Measurements from ENCODE around the gene SLC29A2.

SLC29A2 gene, protein sequence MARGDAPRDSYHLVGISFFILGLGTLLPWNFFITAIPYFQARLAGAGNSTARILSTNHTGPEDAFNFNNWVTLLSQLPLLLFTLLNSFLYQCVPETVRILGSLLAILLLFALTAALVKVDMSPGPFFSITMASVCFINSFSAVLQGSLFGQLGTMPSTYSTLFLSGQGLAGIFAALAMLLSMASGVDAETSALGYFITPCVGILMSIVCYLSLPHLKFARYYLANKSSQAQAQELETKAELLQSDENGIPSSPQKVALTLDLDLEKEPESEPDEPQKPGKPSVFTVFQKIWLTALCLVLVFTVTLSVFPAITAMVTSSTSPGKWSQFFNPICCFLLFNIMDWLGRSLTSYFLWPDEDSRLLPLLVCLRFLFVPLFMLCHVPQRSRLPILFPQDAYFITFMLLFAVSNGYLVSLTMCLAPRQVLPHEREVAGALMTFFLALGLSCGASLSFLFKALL

DNA sequence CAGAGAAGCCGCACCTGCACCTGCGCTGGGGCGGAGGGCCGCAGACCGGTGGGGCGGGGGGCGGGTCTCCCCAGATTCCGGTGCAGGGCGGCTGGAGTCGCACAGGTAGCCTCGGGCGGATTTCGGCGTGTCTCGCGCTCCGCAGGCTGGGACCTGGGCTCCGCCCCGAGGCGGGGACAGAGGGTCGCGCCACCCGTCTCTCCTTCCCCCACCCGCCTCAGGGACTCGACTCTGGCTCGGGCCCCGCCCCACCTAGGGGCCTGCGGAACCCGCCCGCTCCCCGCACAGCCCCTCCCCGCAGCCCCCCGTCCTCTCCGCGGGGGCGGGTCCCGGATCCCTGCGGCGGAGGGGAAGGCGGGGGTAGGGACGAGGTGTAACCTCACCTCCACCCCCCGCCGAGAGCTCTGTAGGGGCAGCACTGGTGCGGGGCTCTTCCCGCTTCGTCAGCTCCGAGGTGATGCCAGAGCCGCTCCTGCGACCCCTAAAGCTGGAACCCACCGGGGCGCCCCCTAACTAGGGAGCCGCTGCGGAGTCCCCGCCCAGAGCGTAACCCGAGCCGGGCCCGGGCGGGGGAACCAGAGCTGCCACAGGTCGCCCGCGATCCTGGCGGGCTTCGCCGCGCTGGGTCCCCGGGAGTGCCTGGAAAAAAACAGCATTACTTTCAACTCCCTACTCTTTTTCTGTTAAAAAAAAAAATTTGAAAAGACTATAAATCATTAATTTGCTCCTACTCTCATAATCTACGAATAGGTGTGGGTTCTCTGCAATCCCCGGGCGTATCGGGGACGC, at the start of gene SLC29A2:
SLC29A2 (minus strand) TSS at position 134 of the 789 bp plus-strand sequence. CDS start 169 bp downstream, outside the sequence.
- DNase-seq (ENCODE audit: low read depth) = no peak

DNA sequence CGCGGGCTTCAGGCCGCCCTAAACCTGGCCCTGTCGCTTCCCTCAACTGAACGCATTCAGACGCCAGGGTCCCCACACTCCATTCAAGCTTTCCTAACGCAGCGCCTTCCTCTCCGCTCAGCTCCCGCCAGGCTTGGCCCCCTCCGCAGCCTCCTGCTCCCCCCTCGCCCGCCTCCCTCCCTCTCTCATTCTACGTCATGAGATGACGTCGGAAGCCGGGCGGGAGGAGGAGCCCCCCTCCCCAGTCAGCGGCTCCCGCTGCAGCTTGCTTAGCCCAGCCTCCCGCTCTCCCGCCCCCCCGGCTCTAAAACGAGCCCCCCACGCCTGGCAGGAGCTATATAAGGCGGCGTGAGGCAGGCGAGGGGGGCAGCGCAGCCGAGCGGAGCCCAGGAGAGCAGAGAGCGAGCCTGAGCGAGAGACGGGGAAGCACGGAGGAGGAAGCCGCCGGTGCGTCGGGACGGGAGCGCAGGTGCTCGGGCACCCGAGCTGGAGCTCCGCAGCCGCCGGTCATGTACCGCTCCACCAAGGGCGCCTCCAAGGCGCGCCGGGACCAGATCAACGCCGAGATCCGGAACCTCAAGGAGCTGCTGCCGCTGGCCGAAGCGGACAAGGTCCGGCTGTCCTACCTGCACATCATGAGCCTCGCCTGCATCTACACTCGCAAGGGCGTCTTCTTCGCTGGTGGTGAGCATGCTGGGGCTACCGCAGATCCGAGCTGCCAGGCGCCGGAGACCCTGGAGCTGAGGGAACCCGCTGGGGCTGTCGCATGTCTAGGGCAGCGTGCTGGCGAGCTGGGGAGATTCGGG, 49.3 kb upstream of the SLC29A2 start, which contains the start of gene NPAS4:
NPAS4 (plus strand) TSS at position 365 of the 806 bp plus-strand sequence; CDS start at position 510, 145 bp downstream.
- no peak for DNase-seq (ENCODE audit: low read depth)

DNA sequence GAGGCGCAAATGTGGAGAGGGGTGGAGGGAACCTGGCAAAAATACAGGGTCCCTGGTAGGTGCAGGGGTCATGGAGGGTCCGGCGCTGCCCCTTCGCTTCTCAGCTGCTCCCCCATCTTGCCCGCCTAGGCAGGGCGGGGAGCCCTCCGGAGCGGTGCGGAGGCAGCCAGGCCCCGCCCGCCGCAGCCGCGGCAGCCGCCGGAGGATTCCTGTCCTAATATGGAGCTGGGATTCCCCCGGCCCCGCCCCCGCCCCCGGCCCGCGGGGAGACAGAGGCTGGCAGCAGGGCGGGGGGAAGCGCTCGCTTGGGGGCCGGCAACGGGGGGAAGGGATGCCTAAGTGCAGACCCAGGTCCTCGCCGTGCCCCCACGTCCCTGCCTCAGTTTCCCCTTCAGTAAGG, 48.3 kb upstream of the SLC29A2 start:
- DNase-seq (ENCODE audit: low read depth) = no peak

DNA sequence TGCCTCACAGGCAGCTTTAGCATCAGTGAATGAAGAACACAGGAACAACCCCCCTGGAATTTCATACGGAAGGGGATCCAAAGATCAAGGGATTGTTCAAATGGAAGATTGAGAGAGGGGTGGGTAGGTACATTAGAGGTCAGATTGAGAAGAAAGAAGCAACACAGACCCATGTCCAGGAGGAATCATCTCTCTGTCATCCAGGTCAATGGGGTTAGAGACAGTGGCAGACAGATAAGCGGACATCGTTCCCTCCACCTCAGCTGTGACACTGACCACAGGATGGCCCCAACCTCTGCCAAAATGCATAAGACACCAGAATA, 47.4 kb upstream of the SLC29A2 start:
- DNase-seq (ENCODE audit: low read depth) = no peak

DNA sequence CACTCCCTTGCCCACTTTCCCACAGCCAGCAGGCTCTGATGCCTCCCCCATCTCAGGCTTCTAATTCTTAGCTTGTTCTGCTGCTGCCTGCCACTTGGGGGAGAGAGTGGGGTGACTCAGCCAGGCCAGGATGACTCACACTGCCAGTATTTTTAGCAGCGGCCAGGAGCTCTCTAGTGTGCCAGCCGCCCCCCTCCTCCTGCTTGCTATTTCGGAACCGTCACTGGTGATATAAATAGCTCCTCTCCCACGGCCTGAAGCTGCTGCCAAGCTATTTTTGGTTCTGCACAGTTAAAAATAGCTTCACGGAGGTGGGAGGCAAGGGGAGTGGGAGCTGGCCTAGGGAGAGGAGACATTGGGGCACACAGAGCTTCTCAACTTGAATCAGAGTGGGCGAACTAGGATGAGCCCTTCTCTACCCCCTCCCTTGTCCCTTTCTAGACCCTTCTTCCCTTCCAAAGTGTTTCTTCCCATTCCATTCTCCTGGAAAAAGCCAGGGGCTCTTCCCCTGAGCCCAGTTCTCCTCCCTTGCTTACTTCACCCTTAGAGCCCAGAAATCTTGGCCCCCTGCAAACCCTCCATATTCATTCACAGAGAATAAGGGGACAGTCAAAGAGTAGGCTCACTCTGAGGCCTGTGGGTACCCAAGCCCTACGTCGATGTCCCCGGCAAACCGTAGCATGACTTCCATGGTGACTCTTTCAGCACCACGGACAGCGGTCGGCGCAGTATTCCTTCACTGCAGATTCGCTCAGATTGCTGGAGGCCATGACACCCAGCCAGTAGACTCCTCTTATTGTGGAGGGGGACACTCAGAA, 46.8 kb upstream of the SLC29A2 start:
- peak; percentile 95 for DNase-seq (ENCODE audit: low read depth)

DNA sequence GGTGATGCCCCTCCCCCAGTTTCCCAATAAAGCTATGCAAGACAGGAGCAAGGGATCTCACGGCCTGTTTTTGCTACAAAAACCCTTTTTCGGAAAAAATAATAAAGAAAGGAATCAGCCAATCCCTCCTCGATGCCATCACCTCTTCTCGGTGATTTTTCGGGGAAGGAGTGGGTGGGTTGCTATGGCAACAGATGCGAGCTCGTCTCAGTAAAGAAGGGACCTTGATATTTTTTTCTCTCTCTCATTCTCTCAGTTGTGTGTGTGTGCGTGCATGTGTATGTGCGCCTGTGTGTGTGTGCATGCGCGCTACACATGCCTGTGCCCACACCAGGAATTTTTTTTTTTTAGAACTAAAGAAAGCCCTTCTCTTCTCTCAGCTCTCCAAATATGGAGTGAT, 45.4 kb upstream of the SLC29A2 start:
- DNase-seq (ENCODE audit: low read depth) = no peak

DNA sequence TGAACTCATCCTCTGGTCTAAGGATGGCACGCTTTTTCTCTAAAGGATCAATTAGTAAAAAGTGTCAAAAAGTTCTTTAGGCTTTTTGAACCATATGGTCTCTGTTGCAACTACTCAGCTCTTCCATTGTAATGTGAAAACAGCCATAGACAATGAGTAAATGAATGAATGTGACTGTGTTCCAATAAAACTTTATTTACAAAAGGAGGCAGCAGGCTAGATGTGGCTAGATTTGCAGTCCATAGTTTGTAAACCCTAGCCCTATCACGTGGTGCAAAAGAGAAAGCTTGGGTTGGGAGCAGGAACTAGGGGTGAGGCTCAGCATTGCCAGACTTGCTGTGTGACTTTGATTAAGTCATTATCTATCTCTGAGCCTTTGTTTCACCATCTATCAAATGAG, 43.9 kb upstream of the SLC29A2 start:
- DNase-seq (ENCODE audit: low read depth) = no peak

DNA sequence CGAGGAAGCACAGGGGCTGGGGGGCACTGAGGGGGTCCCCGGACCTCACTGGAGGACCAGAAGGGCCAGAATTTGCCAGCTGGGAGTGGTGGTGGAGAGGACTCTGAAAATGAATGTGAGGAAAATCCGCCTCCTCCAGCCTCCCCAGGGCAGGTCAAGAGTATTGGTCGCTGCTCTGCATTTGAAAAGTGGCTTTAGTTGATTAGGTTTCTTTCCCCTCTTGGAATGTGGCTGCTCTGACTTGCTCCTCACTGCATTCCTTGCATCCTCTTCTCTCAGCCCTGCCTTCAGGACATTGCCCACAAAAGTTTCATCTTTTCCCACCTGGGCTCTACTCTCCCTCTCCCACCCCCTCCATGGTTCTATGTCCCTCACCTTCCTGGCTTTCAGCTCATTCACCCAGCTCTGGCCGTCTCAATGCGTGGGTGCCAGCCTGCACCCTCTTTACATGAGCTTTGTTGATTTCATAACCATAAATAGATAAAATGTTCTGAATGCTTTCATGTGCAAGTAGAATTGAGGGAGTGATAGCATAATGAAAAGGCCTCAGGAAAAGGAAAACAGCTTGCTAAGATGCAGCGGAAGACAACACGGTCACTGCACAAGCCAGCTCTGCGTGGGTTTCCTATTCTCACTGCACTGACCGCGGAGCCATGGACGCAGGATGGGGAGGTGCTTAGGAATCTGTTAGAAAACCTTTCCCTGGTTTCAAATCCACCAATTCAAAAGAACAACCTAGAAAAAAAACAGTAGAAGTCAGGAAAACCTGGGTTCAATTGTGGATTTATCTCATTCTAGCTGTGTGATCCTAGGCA, 42.8 kb upstream of the SLC29A2 start:
- no peak for DNase-seq (ENCODE audit: low read depth)

DNA sequence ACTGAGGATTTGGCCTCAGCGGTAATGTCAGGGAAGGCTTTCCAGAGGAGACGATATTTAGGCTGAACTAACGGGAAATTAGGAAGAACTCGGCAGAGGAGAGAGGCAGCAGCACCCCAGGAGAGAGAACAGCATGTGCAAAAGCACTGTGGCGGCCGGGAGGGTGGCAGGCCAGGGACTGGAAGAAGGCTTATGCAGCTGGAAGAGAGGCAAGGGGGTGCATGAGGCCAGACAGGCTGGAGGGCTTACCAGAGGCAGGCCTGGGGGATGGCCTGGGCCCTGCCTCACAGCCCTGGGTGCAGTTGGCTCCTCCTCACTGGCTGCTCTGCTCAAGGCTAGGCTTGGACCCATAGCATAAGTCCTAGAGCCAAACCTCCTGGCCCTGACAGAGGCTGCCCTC, 41.6 kb upstream of the SLC29A2 start:
- DNase-seq (ENCODE audit: low read depth) = no peak

DNA sequence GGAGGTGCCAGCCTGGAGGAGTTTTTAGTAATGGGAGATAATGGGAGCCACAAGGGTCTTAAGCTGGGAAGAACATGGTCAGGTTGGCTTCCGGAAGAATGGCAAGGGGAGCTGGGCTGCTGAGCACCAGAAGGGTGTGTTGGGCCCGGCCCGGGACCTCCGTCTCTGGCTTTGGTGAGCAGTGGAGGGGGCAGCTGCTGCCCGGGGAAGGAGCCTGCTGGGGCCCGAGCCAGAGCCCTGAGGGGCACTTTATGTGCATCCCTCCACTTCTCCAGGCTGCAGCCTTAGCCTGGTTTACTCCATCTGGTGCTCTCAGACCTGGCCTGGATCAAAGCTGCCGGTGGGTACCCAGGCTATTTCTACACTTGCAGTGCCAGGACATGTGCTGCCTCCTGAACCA, 40.5 kb upstream of the SLC29A2 start:
- no peak for DNase-seq (ENCODE audit: low read depth)

DNA sequence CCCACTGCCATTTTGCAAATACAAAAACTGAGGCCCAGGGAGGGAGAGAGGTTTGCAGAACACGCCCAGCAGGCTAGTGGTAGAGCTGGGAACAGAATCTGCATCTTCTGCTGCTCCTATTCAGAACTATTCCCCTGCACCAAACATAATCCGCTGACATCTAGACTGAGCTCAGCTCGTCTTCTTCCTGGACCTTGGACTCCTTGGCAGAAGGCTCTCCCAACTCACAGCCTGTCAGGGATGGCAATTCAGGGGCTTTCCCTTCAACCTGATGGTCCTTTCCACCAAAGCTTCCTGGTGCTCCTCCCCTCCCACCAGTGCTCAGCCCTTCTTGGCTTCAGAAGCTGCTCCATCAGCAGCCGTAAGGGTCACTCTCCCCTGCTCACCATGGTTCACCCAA, 39.8 kb upstream of the SLC29A2 start:
- no peak for DNase-seq (ENCODE audit: low read depth)

DNA sequence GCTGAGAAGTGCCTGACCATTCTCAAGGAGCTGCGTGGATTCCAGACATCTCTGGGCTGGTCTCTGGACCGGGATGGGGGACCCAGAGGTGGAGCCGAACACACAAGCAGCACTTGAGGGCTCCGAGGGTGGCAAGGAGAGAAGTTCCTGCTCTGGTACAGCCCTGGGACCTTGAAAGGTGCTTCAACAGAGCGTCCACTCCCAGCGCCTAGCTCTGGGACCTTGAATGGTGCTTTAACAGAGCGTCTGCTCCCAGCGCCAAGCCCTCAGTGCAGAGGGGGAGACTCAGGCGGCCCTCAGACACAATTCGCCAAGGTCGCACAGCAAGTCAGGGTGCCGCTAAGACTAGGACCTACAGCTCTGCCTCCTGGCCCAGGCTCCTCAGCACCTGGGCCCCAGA, 38.6 kb upstream of the SLC29A2 start:
- DNase-seq (ENCODE audit: low read depth) = no peak

DNA sequence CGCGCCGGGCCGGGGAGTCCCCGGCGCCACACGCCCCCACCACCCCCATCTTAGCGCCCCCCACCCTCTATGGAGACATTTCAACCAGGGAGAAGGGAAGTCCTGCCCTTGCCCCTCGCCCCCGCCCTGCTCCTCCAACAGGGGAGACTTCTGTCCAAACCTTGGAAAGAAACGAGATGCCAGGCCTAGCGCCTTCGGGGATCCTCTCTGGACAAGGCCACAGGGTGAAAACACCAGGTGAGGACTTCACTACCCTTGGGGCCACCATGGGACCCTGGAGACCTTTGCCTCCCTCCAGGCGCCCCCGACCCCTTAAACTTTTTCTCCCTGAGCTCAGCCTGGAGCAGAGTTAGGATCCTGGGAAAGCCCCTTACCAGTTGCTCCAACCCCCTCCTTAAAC, 37.7 kb upstream of the SLC29A2 start:
- DNase-seq (ENCODE audit: low read depth) = no peak

DNA sequence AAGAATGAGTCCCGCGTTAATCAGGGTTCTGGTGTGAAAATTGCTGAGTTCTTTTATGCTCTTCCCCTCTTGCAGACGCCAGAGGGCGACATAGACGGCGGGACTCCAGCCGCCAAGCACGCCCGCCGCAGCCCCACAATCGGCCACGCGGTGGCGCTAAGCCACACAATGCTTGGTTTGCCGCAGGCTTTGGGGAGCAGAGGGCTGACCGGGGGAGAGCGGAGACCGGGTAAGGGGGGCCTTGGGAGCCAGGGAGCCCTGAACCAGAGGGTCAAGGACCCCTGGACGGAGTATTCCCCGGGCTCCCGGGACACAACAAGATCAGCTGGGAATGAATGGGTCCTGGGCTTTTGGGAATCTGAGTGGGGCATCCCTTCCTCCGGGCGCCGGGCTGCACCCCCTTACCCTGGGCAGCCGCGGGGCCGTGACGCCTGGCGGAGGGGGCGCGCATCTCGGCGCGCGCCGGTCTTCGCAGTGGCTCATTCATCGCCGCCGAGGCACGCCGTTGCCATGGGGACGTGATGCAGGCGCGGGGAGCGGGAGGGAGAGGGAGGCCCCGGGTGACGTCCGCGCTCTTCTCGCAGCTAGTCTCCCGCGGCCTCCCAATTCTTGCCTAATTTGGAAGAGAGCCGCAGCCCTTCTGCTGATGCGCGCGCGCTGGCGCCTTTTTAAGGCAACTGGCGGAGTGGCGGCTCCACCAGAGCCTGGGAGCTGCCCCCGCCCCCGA, 37.1 kb upstream of the SLC29A2 start:
- peak; percentile 90 for DNase-seq (ENCODE audit: low read depth)

DNA sequence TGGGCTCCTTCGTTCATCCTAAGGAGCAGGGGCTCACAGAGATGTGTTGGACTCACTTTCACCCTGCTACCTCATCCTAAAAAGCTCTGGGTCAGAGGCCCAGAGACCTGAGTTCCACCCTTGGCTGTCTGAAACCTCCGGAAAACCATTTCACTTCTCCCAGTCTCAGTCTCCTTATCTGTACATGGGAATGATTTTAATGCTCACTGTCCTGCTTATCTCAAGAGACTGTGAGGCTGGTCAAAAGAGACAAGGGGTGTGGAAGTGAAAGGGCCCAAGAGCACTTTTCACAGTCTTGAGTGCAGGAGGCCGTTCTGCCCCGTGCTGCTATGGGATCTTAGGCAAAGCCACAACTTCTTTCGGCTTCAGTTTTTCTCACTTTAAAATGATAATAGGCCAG, 36.1 kb upstream of the SLC29A2 start:
- no peak for DNase-seq (ENCODE audit: low read depth)

DNA sequence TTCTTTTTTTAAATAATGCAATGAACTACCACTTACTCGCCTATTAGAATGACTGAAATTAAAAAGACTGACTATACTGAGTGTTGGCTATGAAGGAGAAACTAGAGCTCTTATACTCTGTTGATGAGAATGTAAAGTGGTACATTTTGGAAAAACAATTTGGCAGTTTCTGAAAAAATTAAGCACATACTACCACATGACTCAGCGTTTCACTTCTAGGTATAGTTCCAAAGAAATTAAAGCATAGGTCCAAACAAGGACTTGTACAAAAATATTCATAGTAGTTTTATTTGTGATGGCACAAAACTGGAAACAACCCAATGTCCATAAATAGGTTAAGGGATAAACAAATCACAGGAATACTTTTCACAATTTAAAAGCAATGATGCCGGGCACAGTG, 22.4 kb upstream of the SLC29A2 start:
- no peak for DNase-seq (ENCODE audit: low read depth)

DNA sequence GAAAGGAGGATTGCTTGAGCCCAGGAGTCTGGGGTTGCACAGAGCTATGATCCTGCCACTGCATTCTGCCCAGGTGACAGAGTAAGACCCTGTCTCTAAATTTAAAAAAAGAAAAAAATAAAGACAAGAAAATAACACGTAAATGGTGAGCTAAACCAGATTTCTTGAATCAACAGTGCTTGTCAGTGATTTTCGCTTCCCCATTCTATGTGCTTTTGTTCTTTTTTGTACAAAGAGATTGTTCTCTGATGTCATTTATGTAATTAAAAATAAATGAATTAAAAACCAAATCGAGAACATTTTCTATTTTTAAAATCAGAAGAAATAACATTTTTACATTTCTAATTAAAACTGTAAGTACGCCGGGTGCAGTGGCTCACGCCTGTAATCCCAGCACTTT, 19.8 kb upstream of the SLC29A2 start:
- DNase-seq (ENCODE audit: low read depth) = no peak

DNA sequence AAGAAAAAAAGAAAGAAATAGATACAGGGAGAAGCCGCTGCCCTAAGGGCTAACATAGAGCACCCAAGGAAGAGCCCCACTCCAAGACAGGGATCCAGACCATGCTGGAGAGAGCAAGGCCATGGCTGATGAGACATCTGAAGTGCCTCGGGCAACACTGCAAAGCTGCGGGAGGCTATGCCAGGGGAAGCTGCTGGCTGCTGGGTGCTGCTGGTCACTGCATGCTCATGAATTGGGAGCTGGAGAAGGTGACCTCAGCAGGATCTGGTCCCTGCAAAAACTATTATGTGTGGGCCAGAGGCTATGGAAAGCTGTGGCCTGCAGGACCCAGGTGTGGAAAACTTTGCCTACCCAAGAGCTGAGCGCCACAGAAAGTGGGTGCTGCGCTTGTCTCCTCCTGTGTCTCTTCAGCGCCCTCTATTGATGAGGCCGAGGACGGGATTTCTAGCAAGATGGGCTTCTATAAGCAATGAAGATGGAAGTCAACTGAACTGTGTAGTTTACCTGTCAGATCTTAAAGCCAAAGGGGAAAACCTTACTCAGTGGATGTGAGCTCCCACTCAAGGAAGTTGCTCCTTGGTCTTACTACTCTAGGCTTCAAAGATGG, 17.3 kb upstream of the SLC29A2 start:
- DNase-seq (ENCODE audit: low read depth) = peak; percentile 76
